ENCODE measurements around the gene PNMA8A. TPM values are rescaled to one million over a fixed set of nuclear protein-coding genes. Genes with fewer than 3 reads are reported as not detected.

PNMA8A gene
- total RNA-seq, 1 experiment from 2014 or later = not detected

DNA sequence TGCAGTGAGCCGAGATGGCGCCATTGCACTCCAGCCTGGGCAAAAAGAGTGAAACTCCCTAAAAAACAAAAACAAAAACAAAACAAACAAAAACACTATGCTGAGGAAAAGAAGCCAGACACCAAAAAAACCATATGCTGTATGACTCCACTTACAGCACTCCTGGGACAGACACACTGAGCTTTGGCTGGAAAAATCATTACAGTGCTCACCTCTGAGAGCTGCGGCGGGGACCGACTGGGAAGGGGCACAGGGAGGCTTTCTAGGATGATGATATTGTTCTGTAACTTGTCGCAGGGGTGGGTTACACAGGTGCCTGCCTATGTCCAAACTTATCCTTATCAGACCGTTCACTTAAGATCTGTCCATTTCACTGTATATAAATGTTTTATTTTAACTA is 7.8 kb downstream of the PNMA8A start:
- DNase-seq (ENCODE audit: low read depth, low spot score) (no peak), ATAC-seq (no peak)
- Histone ChIP-seq H3K9me2 (ENCODE audit: insufficient read depth) (no peaks in the 10 kb centered on the region), H4K20me1 (ENCODE audit: insufficient read depth) (no peaks in the 10 kb centered on the region), H3K27ac (ENCODE audit: low read depth, low read length) (no peak overlapping the region), H3K27me3 (ENCODE audit: insufficient read depth, low read length) (0 out of 2 replicates have a peak, but pooled peaks cover 7% of the 10 kb centered on the region), H3K4me1 (ENCODE audit: control insufficient read depth in 1 of 2, insufficient read depth in 2 of 2, low read length in 2 of 2) (no peaks in the 10 kb centered on the region), H3K36me3 (ENCODE audit: control insufficient read depth in 1 of 2, insufficient read depth in 2 of 2, low read length in 2 of 2) (no peaks in the 10 kb centered on the region), H3K9ac (ENCODE audit: low read length) (no peak overlapping the region), H2AFZ (ENCODE audit: low read depth, low read length, poor library complexity, severe bottlenecking) (no peak overlapping the region), H3K79me2 (ENCODE audit: insufficient read depth, low read length) (no peaks in the 10 kb centered on the region), H3K4me2 (ENCODE audit: low read length) (no peak overlapping the region), H3K4me3 (replicated peaks in 1 of 2; ENCODE audit: low read depth in 1 of 2, low read length in 2 of 2) (no peak overlapping the region), H3K9me3 (ENCODE audit: control insufficient read depth in 1 of 2, insufficient read depth in 1 of 2, low read depth in 1 of 2, low read length in 2 of 2) (no peaks in the 10 kb centered on the region)
- ChIA-PET POLR2A (no interaction called here), CTCF (no interaction called here), RAD21 (ENCODE audit: low non-redundant PET in 1 of 2, low total read pairs in 2 of 2, uncharacterized antibody in 2 of 2, unreplicated experiment in 2 of 2) (no interaction called here)
- BruUV-seq (replicated peaks) = no TSS peak
- TF ChIP-seq RAD21 (IDR thresholded peaks at IDR 0.05; ENCODE audit: low read depth) = no peak
- no peak for TF ChIP-seq CEBPB (IDR thresholded peaks at IDR 0.05; ENCODE audit: low read depth)
- TF ChIP-seq CTCF (IDR thresholded peaks at IDR 0.05 in 2 of 3, conservative IDR thresholded peaks at IDR 0.05 in 1 of 3; ENCODE audit: borderline replicate concordance in 1 of 3, insufficient read depth in 1 of 3, low read depth in 2 of 3, low read length in 2 of 3) = no peak
- no peak for TF ChIP-seq EZH2 (IDR thresholded peaks at IDR 0.05)
- intact Hi-C loops (cut with micrococcal nuclease) = no loop called here

GRCh38 chr19:46461537-46461936 is 9.8 kb downstream of the PNMA8A start:
- no peak overlapping the region for H3K27ac ChIP-seq (ENCODE audit: low read depth, low read length)
- H4K20me1 ChIP-seq (ENCODE audit: insufficient read depth) = no peaks in the 10 kb centered on the region
- no peak overlapping the region for H3K9ac ChIP-seq (ENCODE audit: low read length)
- H3K27me3 ChIP-seq (ENCODE audit: insufficient read depth, low read length) = 0 out of 2 replicates have a peak, but pooled peaks cover 4% of the 10 kb centered on the region
- H3K4me2 ChIP-seq (ENCODE audit: low read length) = no peak overlapping the region
- ATAC-seq (no peak), DNase-seq (ENCODE audit: low read depth, low spot score) (no peak)
- CTCF ChIA-PET = no interaction called here
- no peak overlapping the region for H3K4me3 ChIP-seq (replicated peaks in 1 of 2; ENCODE audit: low read depth in 1 of 2, low read length in 2 of 2)
- H3K79me2 ChIP-seq (ENCODE audit: insufficient read depth, low read length) = no peaks in the 10 kb centered on the region
- no peaks in the 10 kb centered on the region for H3K9me3 ChIP-seq (ENCODE audit: control insufficient read depth in 1 of 2, insufficient read depth in 1 of 2, low read depth in 1 of 2, low read length in 2 of 2)
- no peak overlapping the region for H2AFZ ChIP-seq (ENCODE audit: low read depth, low read length, poor library complexity, severe bottlenecking)
- no TSS peak for BruUV-seq (replicated peaks)
- no peaks in the 10 kb centered on the region for H3K36me3 ChIP-seq (ENCODE audit: control insufficient read depth in 1 of 2, insufficient read depth in 2 of 2, low read length in 2 of 2)
- RAD21 ChIA-PET (ENCODE audit: low non-redundant PET in 1 of 2, low total read pairs in 2 of 2, uncharacterized antibody in 2 of 2, unreplicated experiment in 2 of 2) = no interaction called here
- intact Hi-C loops (cut with micrococcal nuclease) = no loop called here
- H3K4me1 ChIP-seq (ENCODE audit: control insufficient read depth in 1 of 2, insufficient read depth in 2 of 2, low read length in 2 of 2) = no peaks in the 10 kb centered on the region
- POLR2A ChIA-PET = no interaction called here
- H3K9me2 ChIP-seq (ENCODE audit: insufficient read depth) = no peaks in the 10 kb centered on the region
- TF ChIP-seq JUND (IDR thresholded peaks at IDR 0.05) (no peak), ZNF274 (IDR thresholded peaks at IDR 0.05; ENCODE audit: low read depth, low read length) (no peak), CBX3 (IDR thresholded peaks at IDR 0.05; ENCODE audit: low read depth) (no peak), SP1 (IDR thresholded peaks at IDR 0.05; ENCODE audit: low read depth) (no peak), ZFX (IDR thresholded peaks at IDR 0.05) (no peak), POLR2A (IDR thresholded peaks at IDR 0.05; ENCODE audit: borderline replicate concordance, extremely low read depth, insufficient read depth, insufficient read length) (no peak), EZH2 (IDR thresholded peaks at IDR 0.05) (no peak), RAD21 (IDR thresholded peaks at IDR 0.05; ENCODE audit: low read depth) (no peak), YY1 (IDR thresholded peaks at IDR 0.05; ENCODE audit: extremely low read depth, insufficient replicate concordance, low read depth, low read length) (no peak), TCF7L2 (IDR thresholded peaks at IDR 0.05; ENCODE audit: borderline replicate concordance, extremely low read depth, insufficient read depth, insufficient read length) (no peak), ATF3 (IDR thresholded peaks at IDR 0.05) (no peak), POLR2AphosphoS5 (IDR thresholded peaks at IDR 0.05; ENCODE audit: low read depth, low read length) (no peak), FOSL1 (IDR thresholded peaks at IDR 0.05; ENCODE audit: low read depth) (no peak), ELF1 (IDR thresholded peaks at IDR 0.05; ENCODE audit: borderline replicate concordance, low read depth) (no peak), MAX (IDR thresholded peaks at IDR 0.05) (no peak), SIN3A (IDR thresholded peaks at IDR 0.05; ENCODE audit: low read depth) (no peak)
- TF ChIP-seq, protein P1, sequence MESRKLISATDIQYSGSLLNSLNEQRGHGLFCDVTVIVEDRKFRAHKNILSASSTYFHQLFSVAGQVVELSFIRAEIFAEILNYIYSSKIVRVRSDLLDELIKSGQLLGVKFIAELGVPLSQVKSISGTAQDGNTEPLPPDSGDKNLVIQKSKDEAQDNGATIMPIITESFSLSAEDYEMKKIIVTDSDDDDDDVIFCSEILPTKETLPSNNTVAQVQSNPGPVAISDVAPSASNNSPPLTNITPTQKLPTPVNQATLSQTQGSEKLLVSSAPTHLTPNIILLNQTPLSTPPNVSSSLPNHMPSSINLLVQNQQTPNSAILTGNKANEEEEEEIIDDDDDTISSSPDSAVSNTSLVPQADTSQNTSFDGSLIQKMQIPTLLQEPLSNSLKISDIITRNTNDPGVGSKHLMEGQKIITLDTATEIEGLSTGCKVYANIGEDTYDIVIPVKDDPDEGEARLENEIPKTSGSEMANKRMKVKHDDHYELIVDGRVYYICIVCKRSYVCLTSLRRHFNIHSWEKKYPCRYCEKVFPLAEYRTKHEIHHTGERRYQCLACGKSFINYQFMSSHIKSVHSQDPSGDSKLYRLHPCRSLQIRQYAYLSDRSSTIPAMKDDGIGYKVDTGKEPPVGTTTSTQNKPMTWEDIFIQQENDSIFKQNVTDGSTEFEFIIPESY (IDR thresholded peaks at IDR 0.05; ENCODE audit: extremely low read depth, insufficient replicate concordance, low read length) = no peak
